Raji (cell line): ENCODE results near the gene JAML.

Experiments used
- POLR2A ChIP-seq: IDR thresholded peaks from 2 replicates; pipeline ENCODE4 v1.6.1; 2011; ENCODE audit warnings: low read depth, low read length, control low read depth; ENCODE audit not compliant: insufficient read depth

JAML gene

DNA sequence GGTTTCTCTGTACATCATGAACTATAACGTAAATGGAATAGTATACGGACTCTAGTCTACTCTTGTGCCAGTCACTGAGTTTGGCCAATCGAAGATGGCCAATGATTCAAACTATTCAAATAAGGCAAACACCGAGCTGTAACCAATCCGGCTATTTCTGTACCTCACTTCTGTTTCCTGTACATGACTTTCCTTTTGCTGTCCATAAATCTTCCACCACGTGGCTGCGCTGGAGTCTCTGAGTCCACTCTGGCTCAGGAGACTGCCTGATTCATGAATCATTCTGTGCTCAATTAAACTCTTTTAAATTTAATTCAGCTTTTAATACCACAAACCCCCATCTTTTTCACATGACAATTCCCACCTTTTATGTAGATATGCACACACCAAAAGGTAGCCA lies 1.5 kb upstream of the JAML start:
- TF ChIP-seq POLR2A, result no peak

- TF ChIP-seq POLR2A, result no peak
Measured at GRCh38 chr11:118223992-118224391, 819 bp downstream of the JAML start.

GRCh38 chr11:118223570-118223969 lies 1.2 kb downstream of the JAML start:
- TF ChIP-seq POLR2A, result no peak

GRCh38 chr11:118222437-118222836 lies 2.4 kb downstream of the JAML start:
- no peak for TF ChIP-seq POLR2A

DNA sequence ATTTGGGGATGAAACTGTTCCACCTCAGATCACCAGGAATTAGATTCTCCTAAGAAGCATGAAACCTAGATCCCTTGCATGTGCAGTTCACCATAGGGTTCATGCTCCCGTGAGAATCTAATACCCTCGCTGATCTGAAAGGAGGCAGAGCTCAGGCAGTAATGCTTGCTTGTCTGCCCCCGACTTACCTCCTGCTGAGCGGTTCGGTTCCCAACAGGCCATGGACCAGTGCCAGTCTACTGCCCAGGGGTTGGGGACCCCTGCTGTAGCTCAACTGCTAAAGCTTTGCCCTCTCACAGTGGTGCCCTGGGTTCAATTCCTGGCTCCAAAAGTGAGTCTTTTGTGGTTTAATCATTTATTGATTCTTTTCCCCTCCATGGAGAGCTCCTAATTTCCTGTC lies 3.4 kb downstream of the JAML start:
- no peak for TF ChIP-seq POLR2A

DNA sequence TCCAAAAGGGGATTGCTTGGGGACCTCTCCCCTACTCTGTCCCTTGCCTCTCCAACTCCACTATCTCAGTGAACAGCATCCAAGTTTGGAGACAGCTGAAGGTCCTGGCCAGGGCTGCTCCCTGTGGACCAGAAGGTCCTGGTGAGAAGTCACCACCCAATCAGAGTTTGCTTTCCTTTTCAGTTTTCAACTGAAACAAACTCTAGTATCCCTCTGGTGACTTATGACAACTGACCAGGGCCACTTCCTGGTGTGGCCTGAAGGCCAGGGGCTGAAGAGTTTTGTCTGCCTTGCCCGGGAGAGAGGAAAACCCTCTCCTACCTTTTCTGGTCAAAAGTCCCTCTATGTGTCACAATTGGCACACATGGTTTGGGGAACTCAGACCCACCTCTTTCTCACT lies 5.1 kb downstream of the JAML start:
- no peak for TF ChIP-seq POLR2A

- TF ChIP-seq POLR2A, result no peak
Measured at GRCh38 chr11:118219244-118219643, 5.6 kb downstream of the JAML start.

DNA sequence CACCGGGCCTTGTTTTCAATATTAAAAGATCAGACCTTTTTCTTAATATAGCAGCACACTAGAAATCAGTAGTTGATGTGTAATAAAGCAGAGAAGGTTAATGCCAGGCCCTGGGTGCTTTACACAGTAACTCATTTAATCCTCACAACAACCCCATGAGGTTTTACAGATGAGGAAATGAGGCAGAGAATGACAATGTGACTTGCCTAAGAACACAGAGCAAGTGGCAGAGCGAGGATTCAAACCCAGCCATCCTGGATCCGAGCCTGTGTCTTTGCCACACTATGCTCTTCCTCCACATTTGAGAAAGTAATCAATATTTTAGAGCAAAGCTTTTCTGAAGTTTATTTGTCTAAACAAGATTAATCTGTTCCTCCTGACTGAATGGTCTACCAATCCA lies 7.2 kb downstream of the JAML start:
- no peak for TF ChIP-seq POLR2A

GRCh38 chr11:118216621-118217481 lies 8.0 kb downstream of the JAML start:
- TF ChIP-seq POLR2A, result no peak

DNA sequence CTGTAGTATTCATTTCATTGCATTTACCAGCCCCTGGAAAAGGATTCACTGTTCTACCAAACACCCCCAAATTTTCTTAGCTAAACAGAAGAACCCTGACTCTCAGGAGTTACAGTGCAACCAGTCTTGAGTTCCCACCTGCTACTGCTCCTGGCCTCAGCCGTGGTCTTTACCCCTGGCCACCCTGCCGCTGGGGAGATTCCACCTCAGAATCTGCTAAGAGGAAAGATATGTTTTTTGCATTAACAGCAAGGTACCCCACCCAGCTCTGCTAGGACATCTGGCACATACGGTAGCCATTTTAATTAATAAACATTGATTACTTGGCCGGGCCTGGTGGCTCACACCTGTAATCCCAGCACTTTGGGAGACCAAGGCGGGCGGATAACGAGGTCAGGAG lies 9.0 kb downstream of the JAML start:
- no peak for TF ChIP-seq POLR2A

- no peak for TF ChIP-seq POLR2A
Measured at GRCh38 chr11:118215262-118215661, 9.5 kb downstream of the JAML start.

DNA sequence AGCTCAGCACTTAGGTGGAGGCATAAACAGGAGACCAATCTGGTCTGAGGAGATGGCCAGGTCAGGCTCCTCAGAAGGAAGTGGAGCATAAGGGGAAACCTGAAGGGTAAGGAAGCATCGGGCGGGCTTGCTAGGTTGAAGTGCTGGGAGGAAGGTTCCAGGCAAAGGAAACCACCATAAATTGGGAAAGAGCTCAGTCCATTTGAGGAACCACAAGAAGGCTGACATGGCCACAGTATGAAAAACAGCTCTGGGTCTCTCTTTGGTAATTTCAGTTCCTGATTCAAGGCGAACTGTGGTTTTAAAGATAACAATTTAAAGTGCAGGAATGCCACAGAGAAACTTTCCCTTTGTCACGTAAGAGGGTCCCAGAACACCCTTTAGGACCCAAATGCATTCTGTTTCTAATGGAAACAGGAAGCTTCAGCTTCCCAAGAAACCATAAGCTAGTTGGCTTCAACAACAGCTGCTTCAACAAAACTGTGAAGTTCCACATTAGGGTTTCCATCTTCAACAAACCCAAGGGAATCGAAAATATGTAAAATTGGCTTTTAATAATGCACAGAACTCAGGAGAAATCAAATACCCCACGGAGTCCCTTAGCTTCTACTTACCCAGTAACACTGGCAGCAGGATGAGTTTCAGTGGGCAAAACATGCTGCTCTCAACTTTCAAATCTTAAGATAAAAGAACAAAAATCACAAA lies 10.4 kb downstream of the JAML start:
- TF ChIP-seq POLR2A, result no peak

DNA sequence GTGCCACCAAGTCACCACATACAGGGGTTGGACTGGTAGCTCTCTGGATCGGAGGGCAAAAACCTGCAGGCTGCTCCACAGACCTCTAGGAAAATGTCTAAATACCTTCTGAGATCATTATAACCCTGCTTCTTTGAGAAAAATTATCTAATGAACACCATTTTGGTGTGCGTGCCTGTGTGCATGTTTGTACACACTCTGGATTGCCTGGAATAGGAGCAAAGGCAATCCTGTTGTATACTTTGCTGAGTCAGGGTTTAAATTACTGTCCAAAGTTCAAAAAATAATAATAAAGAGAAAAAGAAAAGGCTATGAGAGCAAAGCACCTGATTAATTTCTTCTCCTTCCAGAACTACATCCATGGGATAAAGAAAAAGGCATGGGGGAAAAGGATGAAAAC lies 11.0 kb downstream of the JAML start:
- no peak for TF ChIP-seq POLR2A

GRCh38 chr11:118213201-118213600 lies 11.6 kb downstream of the JAML start:
- TF ChIP-seq POLR2A, result no peak

GRCh38 chr11:118212781-118213191 lies 12.0 kb downstream of the JAML start:
- TF ChIP-seq POLR2A, result no peak

DNA sequence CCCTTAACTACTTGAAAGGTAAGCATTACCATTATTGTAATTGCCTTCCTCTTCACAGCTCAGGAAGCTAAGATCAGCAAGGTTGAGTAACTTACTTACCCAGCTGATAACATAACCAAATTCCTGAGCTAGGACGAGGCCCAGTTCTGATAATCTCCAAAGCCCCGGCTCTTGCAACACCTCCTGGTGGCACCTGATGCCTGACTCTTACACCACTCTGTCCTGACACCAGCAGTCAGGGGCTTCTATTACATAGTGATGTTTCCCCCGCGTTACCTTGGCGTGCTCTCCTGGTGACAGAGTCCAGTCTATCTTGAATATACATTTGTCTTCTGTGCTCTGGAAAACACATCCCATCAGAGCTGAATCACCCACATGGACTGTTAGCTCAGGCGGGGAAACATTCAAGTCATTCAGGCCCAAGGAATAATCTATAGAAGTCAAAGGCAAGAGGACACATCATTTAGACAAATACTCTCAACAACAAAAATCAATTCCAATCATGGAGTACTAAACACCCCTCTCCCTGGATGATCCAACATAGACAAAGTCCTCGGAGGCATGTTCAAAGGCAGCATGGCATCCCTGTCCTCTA lies 12.6 kb downstream of the JAML start:
- TF ChIP-seq POLR2A, result no peak

GRCh38 chr11:118211006-118211405 lies 13.8 kb downstream of the JAML start:
- TF ChIP-seq POLR2A, result no peak

GRCh38 chr11:118210323-118210722 lies 14.5 kb downstream of the JAML start:
- TF ChIP-seq POLR2A, result no peak
